PC-9 (cell line): Measurements from ENCODE around the gene PTGDS.

Source experiments
- CTCF ChIP-seq: fragments of 200-600 bp; sonication (generic); conservative IDR thresholded peaks from 2 replicates; pipeline ENCODE4 v1.6.1; 2017; ENCODE audit warnings: mixed run types, antibody characterized with exemption, mild to moderate bottlenecking, moderate library complexity
- EZH2 ChIP-seq: fragments of 200-600 bp; sonication (generic); IDR thresholded peaks from 2 replicates; pipeline ENCODE4 v1.8.0; 2017; ENCODE audit warnings: antibody characterized with exemption, low read depth

- TF ChIP-seq CTCF (no peak), EZH2 (no peak)
Measured at GRCh38 chr9:137020771-137021567, 43.7 kb downstream of the PTGDS start.
